HL-60 (cell line): ENCODE data around the gene TFF2.

Experiments used
- DNase-seq, 2 experiments: peaks; one replicate each; pipeline ENCODE4 v3.0.0-alpha.2; 2010 to 2020; ENCODE audit warnings: low read depth in 1 of 2, low spot score in 1 of 2
- H3K27ac ChIP-seq: fragments of 250-450 bp; sonication (Bioruptor Pico); replicated peaks from 2 replicates; pipeline ENCODE4 v1.5.1; 2020; ENCODE audit warnings: mild to moderate bottlenecking, moderate library complexity
- H3K27me3 ChIP-seq: fragments of 250-450 bp; sonication (Bioruptor Pico); 2 replicates; pipeline ENCODE4 v1.5.1; 2021; ENCODE audit warnings: mild to moderate bottlenecking, moderate library complexity; ENCODE audit not compliant: insufficient read depth, poor library complexity, severe bottlenecking
- H3K4me3 ChIP-seq: replicated peaks from 2 replicates; pipeline ENCODE4 v1.5.1; 2011; ENCODE audit warnings: mild to moderate bottlenecking, control low read depth, low read length; ENCODE audit not compliant: insufficient read depth
- GABPA ChIP-seq: IDR thresholded peaks from 2 replicates; pipeline ENCODE4 v1.6.1; 2012; ENCODE audit warnings: low read depth
- POLR2AphosphoS5 ChIP-seq: IDR thresholded peaks from 2 replicates; pipeline ENCODE4 v1.6.1; 2012; ENCODE audit warnings: low read depth
- SPI1 ChIP-seq: IDR thresholded peaks from 2 replicates; pipeline ENCODE4 v1.6.1; 2012; ENCODE audit warnings: low read depth, mild to moderate bottlenecking, borderline replicate concordance
- TF ChIP-seq, protein P1 (sequence below): IDR thresholded peaks from one replicate; pipeline ENCODE4 v1.5.1; 2011; ENCODE audit warnings: low read length, control low read depth, inconsistent platforms; ENCODE audit not compliant: insufficient read depth
- TF ChIP-seq, protein P2 (sequence below): IDR thresholded peaks from 2 replicates; pipeline ENCODE4 v1.6.1; 2012; ENCODE audit warnings: low read depth; ENCODE audit not compliant: insufficient replicate concordance

TFF2 gene

DNA sequence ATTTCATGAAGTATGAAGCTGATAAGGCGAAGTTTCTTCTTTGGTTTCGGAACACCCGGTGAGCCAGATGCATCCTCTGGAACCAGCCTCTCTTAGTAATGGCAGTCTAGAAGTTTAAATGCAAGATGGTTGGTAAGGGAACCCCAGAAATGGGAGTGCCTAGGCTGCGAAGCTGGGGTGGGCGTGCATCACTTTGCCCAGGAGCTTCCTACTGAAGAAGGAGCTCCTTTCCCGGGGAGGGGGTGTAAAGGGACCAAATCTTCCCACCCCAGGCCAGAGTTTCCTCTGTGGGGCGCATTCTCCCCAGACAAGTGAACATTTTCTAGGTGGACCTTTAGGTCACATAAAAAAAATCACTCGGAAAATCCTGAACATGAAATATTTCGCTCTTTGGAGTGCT lies 4.4 kb downstream of the TFF2 start:
- no peak for DNase-seq
- TF ChIP-seq, protein P1, sequence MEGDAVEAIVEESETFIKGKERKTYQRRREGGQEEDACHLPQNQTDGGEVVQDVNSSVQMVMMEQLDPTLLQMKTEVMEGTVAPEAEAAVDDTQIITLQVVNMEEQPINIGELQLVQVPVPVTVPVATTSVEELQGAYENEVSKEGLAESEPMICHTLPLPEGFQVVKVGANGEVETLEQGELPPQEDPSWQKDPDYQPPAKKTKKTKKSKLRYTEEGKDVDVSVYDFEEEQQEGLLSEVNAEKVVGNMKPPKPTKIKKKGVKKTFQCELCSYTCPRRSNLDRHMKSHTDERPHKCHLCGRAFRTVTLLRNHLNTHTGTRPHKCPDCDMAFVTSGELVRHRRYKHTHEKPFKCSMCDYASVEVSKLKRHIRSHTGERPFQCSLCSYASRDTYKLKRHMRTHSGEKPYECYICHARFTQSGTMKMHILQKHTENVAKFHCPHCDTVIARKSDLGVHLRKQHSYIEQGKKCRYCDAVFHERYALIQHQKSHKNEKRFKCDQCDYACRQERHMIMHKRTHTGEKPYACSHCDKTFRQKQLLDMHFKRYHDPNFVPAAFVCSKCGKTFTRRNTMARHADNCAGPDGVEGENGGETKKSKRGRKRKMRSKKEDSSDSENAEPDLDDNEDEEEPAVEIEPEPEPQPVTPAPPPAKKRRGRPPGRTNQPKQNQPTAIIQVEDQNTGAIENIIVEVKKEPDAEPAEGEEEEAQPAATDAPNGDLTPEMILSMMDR, result no peak
- TF ChIP-seq GABPA, result no peak
- Histone ChIP-seq H3K4me3 (no peak overlapping the region), H3K27me3 (no peaks in the 10 kb centered on the region), H3K27ac (no peak overlapping the region)

DNA sequence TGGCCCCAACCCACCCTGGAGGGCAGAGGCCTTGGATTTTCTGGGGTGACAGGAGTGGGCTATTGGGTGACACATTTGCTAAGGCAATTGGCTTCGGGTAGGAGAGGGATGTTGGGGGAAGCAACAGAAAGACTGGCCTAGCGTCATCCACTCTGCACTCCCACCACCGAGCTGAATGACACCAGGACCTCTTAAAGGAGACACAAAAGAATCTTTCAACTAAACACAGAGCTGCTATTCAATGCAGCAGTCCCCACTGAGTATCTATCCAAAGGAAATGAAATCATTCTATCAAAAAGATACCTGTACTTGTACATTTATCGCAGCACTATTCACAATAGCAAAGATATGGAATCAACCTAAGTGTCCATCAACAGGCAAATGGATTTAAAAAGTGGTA lies 6.2 kb downstream of the TFF2 start:
- TF ChIP-seq, protein P1, result no peak
- TF ChIP-seq GABPA, result no peak
- TF ChIP-seq SPI1, result no peak
- TF ChIP-seq, protein P2, sequence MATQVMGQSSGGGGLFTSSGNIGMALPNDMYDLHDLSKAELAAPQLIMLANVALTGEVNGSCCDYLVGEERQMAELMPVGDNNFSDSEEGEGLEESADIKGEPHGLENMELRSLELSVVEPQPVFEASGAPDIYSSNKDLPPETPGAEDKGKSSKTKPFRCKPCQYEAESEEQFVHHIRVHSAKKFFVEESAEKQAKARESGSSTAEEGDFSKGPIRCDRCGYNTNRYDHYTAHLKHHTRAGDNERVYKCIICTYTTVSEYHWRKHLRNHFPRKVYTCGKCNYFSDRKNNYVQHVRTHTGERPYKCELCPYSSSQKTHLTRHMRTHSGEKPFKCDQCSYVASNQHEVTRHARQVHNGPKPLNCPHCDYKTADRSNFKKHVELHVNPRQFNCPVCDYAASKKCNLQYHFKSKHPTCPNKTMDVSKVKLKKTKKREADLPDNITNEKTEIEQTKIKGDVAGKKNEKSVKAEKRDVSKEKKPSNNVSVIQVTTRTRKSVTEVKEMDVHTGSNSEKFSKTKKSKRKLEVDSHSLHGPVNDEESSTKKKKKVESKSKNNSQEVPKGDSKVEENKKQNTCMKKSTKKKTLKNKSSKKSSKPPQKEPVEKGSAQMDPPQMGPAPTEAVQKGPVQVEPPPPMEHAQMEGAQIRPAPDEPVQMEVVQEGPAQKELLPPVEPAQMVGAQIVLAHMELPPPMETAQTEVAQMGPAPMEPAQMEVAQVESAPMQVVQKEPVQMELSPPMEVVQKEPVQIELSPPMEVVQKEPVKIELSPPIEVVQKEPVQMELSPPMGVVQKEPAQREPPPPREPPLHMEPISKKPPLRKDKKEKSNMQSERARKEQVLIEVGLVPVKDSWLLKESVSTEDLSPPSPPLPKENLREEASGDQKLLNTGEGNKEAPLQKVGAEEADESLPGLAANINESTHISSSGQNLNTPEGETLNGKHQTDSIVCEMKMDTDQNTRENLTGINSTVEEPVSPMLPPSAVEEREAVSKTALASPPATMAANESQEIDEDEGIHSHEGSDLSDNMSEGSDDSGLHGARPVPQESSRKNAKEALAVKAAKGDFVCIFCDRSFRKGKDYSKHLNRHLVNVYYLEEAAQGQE, result no peak
- TF ChIP-seq POLR2AphosphoS5, result no peak
- H3K4me3 ChIP-seq, result no peak overlapping the region
- DNase-seq, result no peak
- no peaks in the 10 kb centered on the region for H3K27me3 ChIP-seq
- no peak overlapping the region for H3K27ac ChIP-seq

DNA sequence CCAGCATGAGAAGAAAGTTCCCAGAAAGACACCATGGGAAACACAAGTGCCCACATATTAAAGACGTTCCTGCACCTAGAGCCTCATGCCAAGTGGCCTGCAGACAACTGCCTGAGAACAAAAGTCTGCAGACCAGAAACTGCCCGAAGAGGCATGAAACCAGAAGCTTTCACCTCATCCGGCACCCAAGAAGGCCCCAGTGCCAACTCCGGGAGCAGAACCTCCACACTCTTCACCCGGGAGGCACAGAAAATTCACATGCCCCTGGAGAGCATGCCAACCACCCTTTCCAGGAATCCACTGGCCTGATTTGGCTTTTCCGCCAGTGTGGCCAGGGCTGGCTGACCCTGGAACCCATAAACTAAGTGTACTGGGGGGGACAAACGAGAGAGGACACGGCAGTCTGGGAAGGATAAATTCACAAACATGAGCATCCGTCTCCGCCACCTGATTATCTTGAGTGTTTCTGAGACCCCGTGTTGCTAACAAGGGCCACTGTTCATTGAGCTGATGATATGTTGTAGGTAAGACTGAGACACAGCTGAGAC lies 6.8 kb downstream of the TFF2 start:
- TF ChIP-seq POLR2AphosphoS5, result no peak
- TF ChIP-seq, protein P1, result no peak
- TF ChIP-seq, protein P2, result no peak
- no peak for TF ChIP-seq GABPA
- TF ChIP-seq SPI1, result no peak
- Histone ChIP-seq H3K27ac (no peak overlapping the region), H3K4me3 (no peak overlapping the region), H3K27me3 (no peaks in the 10 kb centered on the region)
- DNase-seq, result no peak

DNA sequence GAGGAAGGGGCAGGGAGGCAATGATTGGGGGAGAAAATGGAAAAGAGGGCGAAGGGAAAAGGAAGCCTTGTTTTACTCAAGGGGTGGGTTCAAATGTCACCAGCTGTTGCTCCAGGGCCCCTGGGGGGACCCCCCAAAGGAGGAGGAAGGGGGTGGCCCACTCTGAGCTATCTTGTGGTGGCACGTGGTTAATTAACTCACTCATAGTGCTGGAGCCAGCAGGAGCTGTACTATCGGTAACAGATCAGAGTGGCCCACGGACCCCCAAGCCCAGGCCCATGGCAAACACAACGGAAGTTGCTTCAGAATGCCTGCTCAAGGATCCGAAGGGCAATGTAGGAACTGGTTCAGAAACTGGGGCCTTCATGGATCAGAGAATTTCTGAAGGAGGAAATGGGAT lies 7.2 kb downstream of the TFF2 start:
- H3K4me3 ChIP-seq, result no peak overlapping the region
- H3K27me3 ChIP-seq, result no peaks in the 10 kb centered on the region
- no peak for TF ChIP-seq GABPA
- TF ChIP-seq, protein P1, result no peak
- no peak for TF ChIP-seq POLR2AphosphoS5
- TF ChIP-seq, protein P2, result no peak
- TF ChIP-seq SPI1, result no peak
- H3K27ac ChIP-seq, result no peak overlapping the region
- DNase-seq, result no peak
